Measurements from ENCODE around the gene BMPR1A. TPM values are rescaled to one million over a fixed set of nuclear protein-coding genes. Genes with fewer than 3 reads are reported as not detected.

Gene BMPR1A
- total and polyA plus RNA-seq, 9 of the 15 experiments (the other 6 are each of a cell fraction or from before 2014, with no cell fraction given): 1.6 to 17.5 (median 9.1) TPM

DNA sequence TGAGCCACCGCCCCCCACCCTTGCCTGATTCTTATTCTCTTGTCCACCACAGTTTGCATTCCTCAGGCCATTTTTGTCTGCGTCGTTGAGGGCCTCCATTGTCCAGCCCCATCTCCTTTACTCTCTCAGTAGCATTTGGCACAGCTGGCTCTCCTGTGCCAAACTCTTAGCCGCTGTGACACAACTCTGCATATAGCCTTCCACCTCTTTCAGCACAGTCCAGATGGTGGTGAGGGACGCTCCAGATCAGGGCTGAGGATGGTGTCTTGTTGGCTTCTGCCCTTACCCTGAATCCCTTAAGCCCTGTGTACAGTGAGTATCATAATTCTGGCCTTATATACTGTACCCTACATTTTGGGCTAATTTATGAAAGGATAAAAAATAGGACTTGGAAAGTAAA is 45.6 kb downstream of the BMPR1A start (continued):
- TF ChIP-seq BACH1 (tag; IDR thresholded peaks at IDR 0.05) (no peak), RBM39 (optimal IDR thresholded peaks at IDR 0.05; ENCODE audit: low read depth, low read length) (no peak), DPF2 (IDR thresholded peaks at IDR 0.05) (no peak), CBX2 (IDR thresholded peaks at IDR 0.05; ENCODE audit: insufficient read depth, low read length, poor library complexity, severe bottlenecking) (no peak)
- TF ChIP-seq, protein P1, sequence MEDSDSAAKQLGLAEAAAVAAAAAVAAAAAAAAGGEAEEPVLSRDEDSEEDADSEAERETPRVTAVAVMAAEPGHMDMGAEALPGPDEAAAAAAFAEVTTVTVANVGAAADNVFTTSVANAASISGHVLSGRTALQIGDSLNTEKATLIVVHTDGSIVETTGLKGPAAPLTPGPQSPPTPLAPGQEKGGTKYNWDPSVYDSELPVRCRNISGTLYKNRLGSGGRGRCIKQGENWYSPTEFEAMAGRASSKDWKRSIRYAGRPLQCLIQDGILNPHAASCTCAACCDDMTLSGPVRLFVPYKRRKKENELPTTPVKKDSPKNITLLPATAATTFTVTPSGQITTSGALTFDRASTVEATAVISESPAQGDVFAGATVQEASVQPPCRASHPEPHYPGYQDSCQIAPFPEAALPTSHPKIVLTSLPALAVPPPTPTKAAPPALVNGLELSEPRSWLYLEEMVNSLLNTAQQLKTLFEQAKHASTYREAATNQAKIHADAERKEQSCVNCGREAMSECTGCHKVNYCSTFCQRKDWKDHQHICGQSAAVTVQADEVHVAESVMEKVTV (CRISPR knock-in tag; IDR thresholded peaks at IDR 0.05): no peak
- TF ChIP-seq, protein P2, sequence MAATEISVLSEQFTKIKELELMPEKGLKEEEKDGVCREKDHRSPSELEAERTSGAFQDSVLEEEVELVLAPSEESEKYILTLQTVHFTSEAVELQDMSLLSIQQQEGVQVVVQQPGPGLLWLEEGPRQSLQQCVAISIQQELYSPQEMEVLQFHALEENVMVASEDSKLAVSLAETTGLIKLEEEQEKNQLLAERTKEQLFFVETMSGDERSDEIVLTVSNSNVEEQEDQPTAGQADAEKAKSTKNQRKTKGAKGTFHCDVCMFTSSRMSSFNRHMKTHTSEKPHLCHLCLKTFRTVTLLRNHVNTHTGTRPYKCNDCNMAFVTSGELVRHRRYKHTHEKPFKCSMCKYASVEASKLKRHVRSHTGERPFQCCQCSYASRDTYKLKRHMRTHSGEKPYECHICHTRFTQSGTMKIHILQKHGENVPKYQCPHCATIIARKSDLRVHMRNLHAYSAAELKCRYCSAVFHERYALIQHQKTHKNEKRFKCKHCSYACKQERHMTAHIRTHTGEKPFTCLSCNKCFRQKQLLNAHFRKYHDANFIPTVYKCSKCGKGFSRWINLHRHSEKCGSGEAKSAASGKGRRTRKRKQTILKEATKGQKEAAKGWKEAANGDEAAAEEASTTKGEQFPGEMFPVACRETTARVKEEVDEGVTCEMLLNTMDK (IDR thresholded peaks at IDR 0.05; ENCODE audit: borderline replicate concordance, insufficient read depth, low read depth, low read length, poor library complexity, severe bottlenecking): no peak
- TF ChIP-seq, protein P3, sequence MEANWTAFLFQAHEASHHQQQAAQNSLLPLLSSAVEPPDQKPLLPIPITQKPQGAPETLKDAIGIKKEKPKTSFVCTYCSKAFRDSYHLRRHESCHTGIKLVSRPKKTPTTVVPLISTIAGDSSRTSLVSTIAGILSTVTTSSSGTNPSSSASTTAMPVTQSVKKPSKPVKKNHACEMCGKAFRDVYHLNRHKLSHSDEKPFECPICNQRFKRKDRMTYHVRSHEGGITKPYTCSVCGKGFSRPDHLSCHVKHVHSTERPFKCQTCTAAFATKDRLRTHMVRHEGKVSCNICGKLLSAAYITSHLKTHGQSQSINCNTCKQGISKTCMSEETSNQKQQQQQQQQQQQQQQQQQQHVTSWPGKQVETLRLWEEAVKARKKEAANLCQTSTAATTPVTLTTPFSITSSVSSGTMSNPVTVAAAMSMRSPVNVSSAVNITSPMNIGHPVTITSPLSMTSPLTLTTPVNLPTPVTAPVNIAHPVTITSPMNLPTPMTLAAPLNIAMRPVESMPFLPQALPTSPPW (CRISPR knock-in tag; IDR thresholded peaks at IDR 0.05): no peak

Measured in K562 (cell line).